KBM-7 (cell line): Measurements from ENCODE around the gene FITM1.
A peak's percentile ranks its signal among the peaks of the same experiment; 100 is the strongest.
"Not testable (repeated sequence)": the region's sequence is repeated elsewhere in the genome, so short reads cannot be mapped to it uniquely, and the experiment has no call there.

Experiments
- DNase-seq: peaks from one replicate; pipeline ENCODE4 v3.0.0-alpha.2; 2015
- in situ Hi-C: fragments of 300-500 bp; cut with MboI; formaldehyde crosslinking; loops from 2 replicates; pipeline ENCODE4 v1.14.3; 2020; ENCODE audit warnings: low sequenced_read_pairs, low pct_unique_long_range_greater_than_20kb, mixed read lengths

FITM1 gene

GRCh38 chr14:24095271-24096068 is 35.0 kb upstream of the FITM1 start:
- DNase-seq = peak; percentile 89
- in situ Hi-C loops = no loop called here

- DNase-seq = no peak
- in situ Hi-C loops = no loop called here
These were observed 33.8 kb upstream of the FITM1 start for GRCh38 chr14:24096545-24097181.

DNA sequence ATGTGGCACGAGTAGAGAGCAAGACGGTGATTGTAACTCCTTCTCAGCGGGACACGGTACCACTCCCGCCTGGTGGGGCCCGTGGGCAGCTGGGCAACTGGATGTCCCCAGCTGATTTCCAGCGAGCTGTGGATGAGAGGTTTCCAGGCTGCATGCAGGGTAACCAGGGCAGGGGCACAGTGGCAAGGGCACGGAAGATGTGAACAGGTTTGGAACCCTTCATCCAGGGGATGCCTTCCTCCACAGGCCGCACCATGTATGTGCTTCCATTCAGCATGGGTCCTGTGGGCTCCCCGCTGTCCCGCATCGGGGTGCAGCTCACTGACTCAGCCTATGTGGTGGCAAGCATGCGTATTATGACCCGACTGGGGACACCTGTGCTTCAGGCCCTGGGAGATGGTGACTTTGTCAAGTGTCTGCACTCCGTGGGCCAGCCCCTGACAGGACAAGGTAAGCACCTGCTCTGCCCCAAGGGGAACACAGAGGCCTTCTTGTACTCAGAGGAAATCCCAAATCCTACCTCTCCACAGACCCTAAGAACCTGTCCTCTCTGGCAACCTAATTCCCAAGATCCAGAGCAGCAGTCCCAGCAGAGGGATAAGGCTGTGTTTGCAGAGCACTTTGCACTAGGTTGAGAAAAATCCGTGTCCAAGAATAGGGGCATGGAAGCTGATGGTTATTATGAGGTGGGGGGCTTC is 32.1 kb upstream of the FITM1 start:
- in situ Hi-C loops = no loop called here
- no peak for DNase-seq

GRCh38 chr14:24098927-24099813 is 31.3 kb upstream of the FITM1 start:
- no peak for DNase-seq
- in situ Hi-C loops = no loop called here

DNA sequence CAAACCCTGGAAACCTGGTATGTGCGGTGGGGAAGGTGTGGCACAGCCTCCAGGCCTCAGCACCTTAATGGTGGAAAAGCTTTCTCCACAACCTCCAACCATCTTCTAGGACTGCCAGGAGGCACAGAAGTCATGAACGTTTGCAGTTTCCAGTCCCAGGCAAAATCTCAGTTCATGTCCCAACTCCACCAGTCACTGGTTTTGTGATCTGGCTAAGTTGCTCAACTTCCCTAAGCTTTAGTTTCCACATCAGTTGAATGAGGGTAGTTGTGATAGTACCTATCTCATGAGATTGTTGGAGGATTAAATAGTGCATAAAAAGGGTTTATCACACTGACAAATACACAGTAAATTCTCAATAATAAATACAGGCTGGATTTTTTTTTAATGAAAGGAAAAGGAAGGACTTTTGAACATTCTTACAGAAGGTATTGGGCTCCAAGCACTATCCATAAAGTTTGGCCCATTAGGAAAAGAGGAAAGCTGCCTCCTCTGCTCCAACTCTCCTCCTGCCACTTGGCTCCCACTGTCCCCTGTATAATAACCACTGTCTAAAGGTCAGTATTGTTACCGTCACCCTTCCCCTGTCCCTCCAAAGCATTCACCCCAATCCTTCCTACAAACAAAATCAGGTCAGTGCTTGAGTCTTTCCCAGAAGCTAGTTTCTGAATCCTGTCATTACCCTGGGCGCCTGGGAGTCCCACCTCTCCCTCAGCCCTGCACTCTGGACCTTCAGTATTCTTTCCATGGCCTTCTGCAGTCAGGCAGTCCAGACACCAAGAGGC is 30.1 kb upstream of the FITM1 start:
- no peak for DNase-seq
- in situ Hi-C loops = no loop called here

- DNase-seq = no peak
- in situ Hi-C loops = no loop called here
These were observed 29.4 kb upstream of the FITM1 start for GRCh38 chr14:24100982-24101494.

DNA sequence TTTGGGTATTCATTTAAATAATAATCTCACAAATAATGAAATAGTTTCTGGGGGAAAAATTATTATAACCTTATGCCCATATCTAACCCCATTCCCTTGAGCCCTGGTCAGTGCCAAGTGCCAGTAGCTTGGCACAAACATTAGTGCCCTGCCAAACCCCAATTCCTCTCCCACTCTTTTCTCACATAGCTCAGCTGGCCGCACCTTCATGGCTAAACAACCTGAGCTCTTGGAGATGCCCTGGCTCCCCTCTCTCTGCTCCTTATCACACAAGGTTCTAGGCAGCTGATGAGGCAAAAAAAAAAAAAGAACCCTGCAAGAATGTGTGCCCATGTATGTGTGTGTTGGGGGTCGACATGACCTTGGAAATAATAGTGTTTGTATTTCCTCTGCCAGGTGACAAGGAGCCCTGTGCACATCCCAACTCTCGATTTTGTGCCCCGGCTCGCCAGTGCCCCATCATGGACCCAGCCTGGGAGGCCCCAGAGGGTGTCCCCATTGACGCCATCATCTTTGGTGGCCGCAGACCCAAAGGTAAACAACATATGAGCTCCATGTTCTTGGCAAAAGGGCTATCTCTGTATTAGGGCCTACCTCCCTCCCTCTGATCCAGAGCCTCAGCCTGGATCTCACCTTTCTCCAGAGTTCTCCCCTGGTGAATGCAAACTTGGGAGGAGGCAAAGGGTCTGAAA is 28.0 kb upstream of the FITM1 start:
- no peak for DNase-seq
- in situ Hi-C loops = no loop called here

- in situ Hi-C loops = no loop called here
- DNase-seq = no peak
These were observed 27.0 kb upstream of the FITM1 start for GRCh38 chr14:24103451-24103850.

DNA sequence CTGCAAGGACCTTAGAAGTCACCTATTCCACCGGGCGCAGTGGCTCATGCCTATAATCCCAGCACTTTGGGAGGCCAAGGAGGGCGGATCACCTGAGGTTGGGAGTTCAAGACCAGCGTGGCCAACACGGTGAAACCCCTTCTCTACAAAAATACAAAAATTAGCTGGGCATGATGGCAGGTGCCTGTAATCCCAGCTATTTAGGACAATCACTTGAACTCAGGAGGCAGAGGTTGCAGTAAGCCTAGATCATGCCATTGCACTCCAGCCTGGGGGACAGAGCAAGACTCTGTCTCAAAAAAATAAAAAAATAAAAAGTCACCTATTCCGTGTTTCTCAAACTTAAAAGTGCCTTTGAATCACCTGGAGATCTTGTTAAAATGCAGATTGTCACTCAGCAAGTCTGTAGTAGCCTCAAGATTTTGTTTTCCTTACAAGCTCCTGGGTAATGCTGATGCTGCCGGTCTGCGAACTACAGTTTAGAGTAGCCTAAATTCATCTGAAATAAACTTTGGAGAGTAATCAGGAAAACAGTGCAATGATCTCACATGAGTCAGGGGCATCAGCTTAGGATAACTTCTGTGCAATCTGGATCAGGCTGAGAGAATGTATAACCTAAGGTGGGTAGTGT is 24.7 kb upstream of the FITM1 start:
- in situ Hi-C loops, DNase-seq: not testable (repeated sequence)

DNA sequence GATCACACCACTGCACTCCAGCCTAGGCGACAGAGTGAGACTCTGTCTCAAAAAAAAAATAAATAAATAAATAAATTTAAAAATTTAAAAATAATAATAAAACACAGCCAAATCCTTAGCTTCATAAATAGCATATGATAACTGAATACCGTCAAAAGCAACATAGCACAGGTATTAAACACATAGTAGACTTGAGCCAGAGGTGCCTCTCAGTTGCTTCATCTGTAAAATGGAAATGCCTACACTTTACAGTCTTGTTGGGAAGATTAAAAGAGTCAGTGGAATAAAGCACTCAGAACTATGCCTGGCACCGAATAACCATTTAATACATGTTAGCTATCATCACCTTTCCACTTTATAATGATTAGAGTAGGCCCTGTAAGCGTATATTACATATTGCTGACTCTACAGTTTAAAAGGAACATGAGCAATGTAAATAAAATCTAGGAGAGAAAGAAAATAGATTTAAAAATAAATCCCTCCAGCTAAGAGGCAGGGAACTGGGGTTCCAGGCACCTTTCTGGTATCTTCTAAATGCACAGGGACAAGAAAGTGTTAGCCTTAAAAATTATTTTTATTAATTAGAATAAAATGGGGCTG is 23.7 kb upstream of the FITM1 start:
- in situ Hi-C loops = no loop called here
- no peak for DNase-seq

- no peak for DNase-seq
- in situ Hi-C loops = no loop called here
These were observed 22.1 kb upstream of the FITM1 start for GRCh38 chr14:24108336-24108874.

GRCh38 chr14:24110060-24110459 is 20.4 kb upstream of the FITM1 start:
- in situ Hi-C loops = no loop called here
- DNase-seq = no peak

DNA sequence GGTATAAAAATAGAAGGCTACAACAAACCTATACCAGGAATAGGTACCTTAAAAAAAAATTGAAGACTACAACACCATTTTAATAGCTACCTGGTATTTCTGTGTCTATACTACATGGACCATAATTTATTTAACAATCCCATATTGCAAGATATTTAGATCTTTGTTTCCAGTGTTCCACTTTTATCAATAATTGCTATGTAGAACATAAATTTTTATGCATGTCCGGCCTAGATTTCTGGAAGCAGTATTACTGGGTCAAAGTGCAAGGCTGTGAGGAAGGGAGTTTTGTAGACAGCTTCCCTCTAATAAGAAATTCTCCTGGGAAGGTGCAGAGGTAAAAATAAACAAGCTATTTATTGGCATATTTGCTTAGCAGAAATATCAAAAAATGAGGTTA is 19.9 kb upstream of the FITM1 start:
- no peak for DNase-seq

GRCh38 chr14:24113379-24113800 is 17.1 kb upstream of the FITM1 start:
- no peak for DNase-seq
- in situ Hi-C loops = no loop called here

More for the DNA sequence above, 19.9 kb upstream of the FITM1 start:
- in situ Hi-C loops = no loop called here

DNA sequence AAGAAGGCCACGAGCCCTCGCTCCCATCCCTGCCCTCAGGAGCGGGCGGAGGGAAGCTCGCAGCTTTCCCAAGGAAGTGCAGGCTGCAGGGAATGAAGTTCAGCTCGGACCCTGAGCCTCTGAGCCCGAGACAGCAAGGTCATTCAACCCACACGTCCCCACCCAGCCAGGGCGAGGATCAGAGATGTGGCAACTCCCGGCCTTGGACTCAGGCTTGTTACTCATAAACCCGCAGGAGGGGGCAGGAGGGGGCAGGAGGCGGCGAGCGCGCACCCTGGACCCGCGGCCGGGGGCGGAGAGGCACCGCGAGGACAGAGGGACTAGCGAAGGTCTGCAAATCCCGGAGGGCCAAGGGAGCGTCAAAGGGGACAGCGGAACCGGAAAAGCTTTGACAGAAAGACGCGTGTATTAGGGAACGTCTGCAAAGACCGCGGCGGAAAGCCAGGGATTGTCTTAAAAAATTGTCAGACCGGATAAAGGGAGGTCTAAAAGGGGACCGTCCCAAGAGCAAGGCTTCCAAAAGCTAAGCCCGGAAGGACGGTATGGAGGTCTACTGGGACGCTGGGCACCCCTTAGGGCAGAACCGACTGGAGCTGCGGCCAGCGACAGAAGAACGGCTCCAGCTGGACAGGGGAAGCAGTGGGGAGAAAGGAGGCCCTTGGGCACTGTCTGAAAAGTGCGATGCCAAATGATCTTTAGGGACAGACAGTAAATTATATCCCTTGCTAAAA is 16.5 kb upstream of the FITM1 start:
- DNase-seq = peak; percentile 95
- in situ Hi-C loops = no loop called here
